SK-N-SH treated with all-trans-retinoic acid at 6 μM for 48 hours (cell line): ENCODE measurements around the gene CHST15.

Experiments used
- ATAC-seq: fragments of 200-7000 bp; cut with Tn5 transposase; 3 replicates; pipeline ENCODE4 v1.9.1; 2020; ENCODE audit warnings: mild to moderate bottlenecking, moderate library complexity
- ARNTL ChIP-seq: fragments of 450-650 bp; formaldehyde crosslinking; IDR thresholded peaks from 2 replicates; pipeline ENCODE4 v1.5.0; 2020; ENCODE audit warnings: low read depth, mild to moderate bottlenecking, moderate library complexity, borderline replicate concordance
- BACH2 ChIP-seq: fragments of 250-450 bp; sonication (Bioruptor Pico); IDR thresholded peaks from 2 replicates; pipeline ENCODE4 v1.9.0; 2021; ENCODE audit warnings: mild to moderate bottlenecking, borderline replicate concordance
- ESRRG ChIP-seq: fragments of 250-450 bp; sonication (Bioruptor Pico); IDR thresholded peaks from 2 replicates; pipeline ENCODE4 v1.6.1; 2021; ENCODE audit warnings: mild to moderate bottlenecking
- GLIS3 ChIP-seq: fragments of 250-450 bp; sonication (Bioruptor Pico); IDR thresholded peaks from 2 replicates; pipeline ENCODE4 v1.5.0; 2020; ENCODE audit warnings: mild to moderate bottlenecking, moderate library complexity
- ISL1 ChIP-seq: fragments of 250-450 bp; sonication (Bioruptor Pico); IDR thresholded peaks from 2 replicates; pipeline ENCODE4 v2.1.2; 2022; ENCODE audit warnings: mild to moderate bottlenecking, moderate library complexity
- OSR1 ChIP-seq: fragments of 250-450 bp; sonication (Bioruptor Pico); IDR thresholded peaks from 2 replicates; pipeline ENCODE4 v1.8.0; 2022; ENCODE audit warnings: moderate library complexity, mild to moderate bottlenecking, inconsistent platforms
- RARB ChIP-seq: fragments of 250-450 bp; sonication (Bioruptor Pico); IDR thresholded peaks from 2 replicates; pipeline ENCODE4 v1.8.0; 2021; ENCODE audit warnings: mild to moderate bottlenecking, moderate library complexity
- TCF4 ChIP-seq: fragments of 250-450 bp; sonication (Bioruptor Pico); IDR thresholded peaks from 2 replicates; pipeline ENCODE4 v1.8.0; 2021; ENCODE audit warnings: mild to moderate bottlenecking, moderate library complexity, borderline replicate concordance
- TOX ChIP-seq: fragments of 250-450 bp; sonication (Bioruptor Pico); IDR thresholded peaks from 2 replicates; pipeline ENCODE4 v1.8.0; 2021; ENCODE audit warnings: mild to moderate bottlenecking, moderate library complexity, borderline replicate concordance
- ZC3H10 ChIP-seq: fragments of 250-450 bp; sonication (Bioruptor Pico); IDR thresholded peaks from 2 replicates; pipeline ENCODE4 v1.5.1; 2021; ENCODE audit warnings: mild to moderate bottlenecking, moderate library complexity
- ZFP30 ChIP-seq: fragments of 450-650 bp; formaldehyde crosslinking; IDR thresholded peaks from 2 replicates; pipeline ENCODE4 v1.5.0; 2022; ENCODE audit warnings: mild to moderate bottlenecking, moderate library complexity
- ZNF70 ChIP-seq: fragments of 450-650 bp; formaldehyde crosslinking; IDR thresholded peaks from 2 replicates; pipeline ENCODE4 v1.5.0; 2020; ENCODE audit warnings: mild to moderate bottlenecking, moderate library complexity
- ZNF8 ChIP-seq: fragments of 450-650 bp; formaldehyde crosslinking; IDR thresholded peaks from 2 replicates; pipeline ENCODE4 v1.5.0; 2020; ENCODE audit warnings: mild to moderate bottlenecking, moderate library complexity
- TF ChIP-seq, protein P1 (sequence below): fragments of 250-450 bp; sonication (Bioruptor Pico); IDR thresholded peaks from 2 replicates; pipeline ENCODE4 v1.8.0; 2020; ENCODE audit warnings: mild to moderate bottlenecking, moderate library complexity, borderline replicate concordance
- TF ChIP-seq, protein P2 (sequence below): fragments of 250-450 bp; sonication (Bioruptor Pico); IDR thresholded peaks from 2 replicates; pipeline ENCODE4 v1.5.1; 2021; ENCODE audit warnings: mild to moderate bottlenecking, moderate library complexity
- TF ChIP-seq, protein P3 (sequence below): fragments of 250-450 bp; sonication (Bioruptor Pico); IDR thresholded peaks from 2 replicates; pipeline ENCODE4 v1.5.1; 2020; ENCODE audit warnings: low read depth, mild to moderate bottlenecking, moderate library complexity
- TF ChIP-seq, protein P4 (sequence below): fragments of 250-450 bp; sonication (Bioruptor Pico); IDR thresholded peaks from 2 replicates; pipeline ENCODE4 v1.5.0; 2020; ENCODE audit warnings: mild to moderate bottlenecking, moderate library complexity

CHST15 gene

DNA sequence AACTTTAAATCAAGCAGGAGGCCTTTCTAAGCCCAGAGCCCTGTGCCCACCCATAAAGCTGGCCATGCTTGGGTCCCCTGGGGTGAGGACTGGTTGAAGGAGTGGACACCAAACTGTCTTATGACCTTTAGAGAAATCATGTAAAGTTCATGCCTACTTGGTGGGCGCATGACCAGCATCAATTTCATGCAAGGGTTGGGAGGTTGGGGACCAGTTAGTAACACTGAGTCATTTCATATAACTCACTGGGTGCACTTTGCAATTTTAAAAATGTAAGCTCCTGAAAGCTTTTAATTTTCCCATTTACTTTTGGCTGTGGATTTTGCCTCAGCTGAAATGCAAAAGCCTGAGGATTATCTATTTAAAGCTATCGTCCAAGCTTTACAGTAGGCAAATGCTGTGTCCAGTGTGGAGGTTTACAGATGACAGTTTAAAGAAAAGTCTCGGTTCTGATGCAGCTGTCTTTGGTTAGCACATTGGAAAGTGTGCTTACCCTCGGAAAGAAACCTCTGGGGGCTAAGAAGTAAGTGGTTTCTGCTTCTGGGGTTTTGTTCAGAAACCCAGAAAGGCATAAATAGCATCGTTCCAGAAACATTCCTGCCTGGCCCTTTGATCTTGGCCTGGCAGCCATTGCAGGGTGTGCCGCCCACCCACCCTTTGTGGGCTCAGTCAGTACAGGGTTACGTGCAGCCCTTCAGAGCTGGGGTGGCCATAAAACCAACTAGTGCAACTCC lies 48.8 kb upstream of the CHST15 start:
- no peak for ATAC-seq
- no peak for TF ChIP-seq GLIS3 (CRISPR knock-in tag)
- TF ChIP-seq TOX (CRISPR knock-in tag): no peak
- TF ChIP-seq ZFP30: no peak
- no peak for TF ChIP-seq TCF4 (CRISPR knock-in tag)
- TF ChIP-seq, protein P1, sequence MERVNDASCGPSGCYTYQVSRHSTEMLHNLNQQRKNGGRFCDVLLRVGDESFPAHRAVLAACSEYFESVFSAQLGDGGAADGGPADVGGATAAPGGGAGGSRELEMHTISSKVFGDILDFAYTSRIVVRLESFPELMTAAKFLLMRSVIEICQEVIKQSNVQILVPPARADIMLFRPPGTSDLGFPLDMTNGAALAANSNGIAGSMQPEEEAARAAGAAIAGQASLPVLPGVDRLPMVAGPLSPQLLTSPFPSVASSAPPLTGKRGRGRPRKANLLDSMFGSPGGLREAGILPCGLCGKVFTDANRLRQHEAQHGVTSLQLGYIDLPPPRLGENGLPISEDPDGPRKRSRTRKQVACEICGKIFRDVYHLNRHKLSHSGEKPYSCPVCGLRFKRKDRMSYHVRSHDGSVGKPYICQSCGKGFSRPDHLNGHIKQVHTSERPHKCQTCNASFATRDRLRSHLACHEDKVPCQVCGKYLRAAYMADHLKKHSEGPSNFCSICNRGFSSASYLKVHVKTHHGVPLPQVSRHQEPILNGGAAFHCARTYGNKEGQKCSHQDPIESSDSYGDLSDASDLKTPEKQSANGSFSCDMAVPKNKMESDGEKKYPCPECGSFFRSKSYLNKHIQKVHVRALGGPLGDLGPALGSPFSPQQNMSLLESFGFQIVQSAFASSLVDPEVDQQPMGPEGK (CRISPR knock-in tag): no peak
- no peak for TF ChIP-seq ZNF8 (CRISPR knock-in tag)
- no peak for TF ChIP-seq OSR1
- TF ChIP-seq ARNTL (CRISPR knock-in tag): no peak
- TF ChIP-seq, protein P2, sequence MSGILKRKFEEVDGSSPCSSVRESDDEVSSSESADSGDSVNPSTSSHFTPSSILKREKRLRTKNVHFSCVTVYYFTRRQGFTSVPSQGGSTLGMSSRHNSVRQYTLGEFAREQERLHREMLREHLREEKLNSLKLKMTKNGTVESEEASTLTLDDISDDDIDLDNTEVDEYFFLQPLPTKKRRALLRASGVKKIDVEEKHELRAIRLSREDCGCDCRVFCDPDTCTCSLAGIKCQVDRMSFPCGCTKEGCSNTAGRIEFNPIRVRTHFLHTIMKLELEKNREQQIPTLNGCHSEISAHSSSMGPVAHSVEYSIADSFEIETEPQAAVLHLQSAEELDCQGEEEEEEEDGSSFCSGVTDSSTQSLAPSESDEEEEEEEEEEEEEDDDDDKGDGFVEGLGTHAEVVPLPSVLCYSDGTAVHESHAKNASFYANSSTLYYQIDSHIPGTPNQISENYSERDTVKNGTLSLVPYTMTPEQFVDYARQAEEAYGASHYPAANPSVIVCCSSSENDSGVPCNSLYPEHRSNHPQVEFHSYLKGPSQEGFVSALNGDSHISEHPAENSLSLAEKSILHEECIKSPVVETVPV (CRISPR knock-in tag): no peak
- TF ChIP-seq, protein P3, sequence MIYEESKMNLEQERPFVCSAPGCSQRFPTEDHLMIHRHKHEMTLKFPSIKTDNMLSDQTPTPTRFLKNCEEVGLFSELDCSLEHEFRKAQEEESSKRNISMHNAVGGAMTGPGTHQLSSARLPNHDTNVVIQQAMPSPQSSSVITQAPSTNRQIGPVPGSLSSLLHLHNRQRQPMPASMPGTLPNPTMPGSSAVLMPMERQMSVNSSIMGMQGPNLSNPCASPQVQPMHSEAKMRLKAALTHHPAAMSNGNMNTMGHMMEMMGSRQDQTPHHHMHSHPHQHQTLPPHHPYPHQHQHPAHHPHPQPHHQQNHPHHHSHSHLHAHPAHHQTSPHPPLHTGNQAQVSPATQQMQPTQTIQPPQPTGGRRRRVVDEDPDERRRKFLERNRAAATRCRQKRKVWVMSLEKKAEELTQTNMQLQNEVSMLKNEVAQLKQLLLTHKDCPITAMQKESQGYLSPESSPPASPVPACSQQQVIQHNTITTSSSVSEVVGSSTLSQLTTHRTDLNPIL (CRISPR knock-in tag): no peak
- no peak for TF ChIP-seq BACH2 (CRISPR knock-in tag)
- TF ChIP-seq, protein P4, sequence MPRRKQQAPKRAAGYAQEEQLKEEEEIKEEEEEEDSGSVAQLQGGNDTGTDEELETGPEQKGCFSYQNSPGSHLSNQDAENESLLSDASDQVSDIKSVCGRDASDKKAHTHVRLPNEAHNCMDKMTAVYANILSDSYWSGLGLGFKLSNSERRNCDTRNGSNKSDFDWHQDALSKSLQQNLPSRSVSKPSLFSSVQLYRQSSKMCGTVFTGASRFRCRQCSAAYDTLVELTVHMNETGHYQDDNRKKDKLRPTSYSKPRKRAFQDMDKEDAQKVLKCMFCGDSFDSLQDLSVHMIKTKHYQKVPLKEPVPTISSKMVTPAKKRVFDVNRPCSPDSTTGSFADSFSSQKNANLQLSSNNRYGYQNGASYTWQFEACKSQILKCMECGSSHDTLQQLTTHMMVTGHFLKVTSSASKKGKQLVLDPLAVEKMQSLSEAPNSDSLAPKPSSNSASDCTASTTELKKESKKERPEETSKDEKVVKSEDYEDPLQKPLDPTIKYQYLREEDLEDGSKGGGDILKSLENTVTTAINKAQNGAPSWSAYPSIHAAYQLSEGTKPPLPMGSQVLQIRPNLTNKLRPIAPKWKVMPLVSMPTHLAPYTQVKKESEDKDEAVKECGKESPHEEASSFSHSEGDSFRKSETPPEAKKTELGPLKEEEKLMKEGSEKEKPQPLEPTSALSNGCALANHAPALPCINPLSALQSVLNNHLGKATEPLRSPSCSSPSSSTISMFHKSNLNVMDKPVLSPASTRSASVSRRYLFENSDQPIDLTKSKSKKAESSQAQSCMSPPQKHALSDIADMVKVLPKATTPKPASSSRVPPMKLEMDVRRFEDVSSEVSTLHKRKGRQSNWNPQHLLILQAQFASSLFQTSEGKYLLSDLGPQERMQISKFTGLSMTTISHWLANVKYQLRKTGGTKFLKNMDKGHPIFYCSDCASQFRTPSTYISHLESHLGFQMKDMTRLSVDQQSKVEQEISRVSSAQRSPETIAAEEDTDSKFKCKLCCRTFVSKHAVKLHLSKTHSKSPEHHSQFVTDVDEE: no peak
- TF ChIP-seq ISL1 (CRISPR knock-in tag): no peak
- no peak for TF ChIP-seq ZC3H10 (CRISPR knock-in tag)

DNA sequence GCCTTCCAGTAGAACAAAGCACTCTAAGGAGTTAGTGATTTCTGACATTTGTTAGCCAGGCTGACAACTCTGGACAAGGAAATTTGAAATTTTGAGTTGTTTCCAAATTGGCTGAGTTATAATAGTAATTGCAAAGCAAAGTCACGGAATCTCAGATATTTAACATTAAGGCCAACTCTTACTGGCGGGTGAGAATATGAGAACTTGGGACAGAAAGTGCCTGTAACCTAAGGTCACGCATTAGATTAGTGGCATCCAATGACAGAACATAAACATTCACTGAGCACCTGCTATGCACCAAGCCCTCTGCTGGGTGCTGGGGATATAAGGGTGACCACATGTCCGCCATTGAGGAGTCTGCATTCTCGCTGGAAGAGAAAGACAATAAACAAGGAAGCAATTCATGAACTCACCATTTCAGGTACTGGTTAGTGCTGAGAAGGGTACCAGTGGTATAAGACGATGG lies 45.5 kb upstream of the CHST15 start:
- TF ChIP-seq ISL1 (CRISPR knock-in tag) (no peak), TOX (CRISPR knock-in tag) (no peak), ZC3H10 (CRISPR knock-in tag) (no peak)
- TF ChIP-seq, protein P2 (CRISPR knock-in tag): no peak
- no peak for ATAC-seq

DNA sequence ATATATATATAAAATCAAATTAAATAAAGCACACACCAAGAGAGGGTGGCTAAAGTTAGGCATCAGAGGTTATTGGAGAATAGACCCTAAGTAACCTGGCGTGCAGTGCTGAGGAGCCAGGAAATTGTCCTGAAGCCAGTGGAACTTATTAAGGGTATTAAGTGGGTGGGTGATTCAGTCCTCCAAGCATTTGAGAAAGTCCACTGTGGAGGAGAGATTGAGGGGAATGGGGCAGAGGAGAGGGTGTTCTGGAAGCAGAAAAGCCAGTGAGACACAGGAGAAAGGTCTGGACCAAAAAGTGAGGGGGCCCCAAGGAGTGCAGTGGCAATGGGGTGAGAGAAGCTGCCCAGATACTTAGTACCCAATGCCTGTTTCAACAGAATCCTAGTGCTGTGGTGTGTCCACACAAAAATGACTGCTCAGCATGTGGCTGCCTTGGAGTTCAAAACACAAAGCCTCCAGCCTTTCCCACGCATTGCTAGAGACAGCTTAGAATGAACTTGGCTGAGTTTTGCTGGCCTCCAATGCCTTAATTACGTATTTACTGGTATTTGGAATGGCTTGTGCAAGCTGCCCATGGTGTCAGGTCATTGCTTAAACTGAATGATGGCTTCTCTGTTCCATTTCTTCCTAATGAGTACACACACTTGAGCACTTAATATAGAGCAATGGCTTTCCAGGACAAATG lies 44.9 kb upstream of the CHST15 start:
- TF ChIP-seq ARNTL (CRISPR knock-in tag) (no peak), OSR1 (no peak), ZFP30 (no peak), ZNF8 (CRISPR knock-in tag) (no peak), ZNF70 (no peak), ESRRG (CRISPR knock-in tag) (no peak), RARB (no peak)
- no peak for ATAC-seq
